ENCODE results near the gene GAD1. TPM values are rescaled to one million over a fixed set of nuclear protein-coding genes. Genes with fewer than 3 reads are reported as not detected.
A peak's percentile ranks its signal among the peaks of the same experiment; 100 is the strongest.

The GAD1 gene
- total RNA-seq, 1 donor from 2014 or later: not detected

- no peak for DNase-seq
- TF ChIP-seq, protein P1, sequence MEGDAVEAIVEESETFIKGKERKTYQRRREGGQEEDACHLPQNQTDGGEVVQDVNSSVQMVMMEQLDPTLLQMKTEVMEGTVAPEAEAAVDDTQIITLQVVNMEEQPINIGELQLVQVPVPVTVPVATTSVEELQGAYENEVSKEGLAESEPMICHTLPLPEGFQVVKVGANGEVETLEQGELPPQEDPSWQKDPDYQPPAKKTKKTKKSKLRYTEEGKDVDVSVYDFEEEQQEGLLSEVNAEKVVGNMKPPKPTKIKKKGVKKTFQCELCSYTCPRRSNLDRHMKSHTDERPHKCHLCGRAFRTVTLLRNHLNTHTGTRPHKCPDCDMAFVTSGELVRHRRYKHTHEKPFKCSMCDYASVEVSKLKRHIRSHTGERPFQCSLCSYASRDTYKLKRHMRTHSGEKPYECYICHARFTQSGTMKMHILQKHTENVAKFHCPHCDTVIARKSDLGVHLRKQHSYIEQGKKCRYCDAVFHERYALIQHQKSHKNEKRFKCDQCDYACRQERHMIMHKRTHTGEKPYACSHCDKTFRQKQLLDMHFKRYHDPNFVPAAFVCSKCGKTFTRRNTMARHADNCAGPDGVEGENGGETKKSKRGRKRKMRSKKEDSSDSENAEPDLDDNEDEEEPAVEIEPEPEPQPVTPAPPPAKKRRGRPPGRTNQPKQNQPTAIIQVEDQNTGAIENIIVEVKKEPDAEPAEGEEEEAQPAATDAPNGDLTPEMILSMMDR (IDR thresholded peaks at IDR 0.05; ENCODE audit: borderline replicate concordance): no peak
Observed at GRCh38 chr2:170823088-170823897, 6.6 kb downstream of the GAD1 start.

DNA sequence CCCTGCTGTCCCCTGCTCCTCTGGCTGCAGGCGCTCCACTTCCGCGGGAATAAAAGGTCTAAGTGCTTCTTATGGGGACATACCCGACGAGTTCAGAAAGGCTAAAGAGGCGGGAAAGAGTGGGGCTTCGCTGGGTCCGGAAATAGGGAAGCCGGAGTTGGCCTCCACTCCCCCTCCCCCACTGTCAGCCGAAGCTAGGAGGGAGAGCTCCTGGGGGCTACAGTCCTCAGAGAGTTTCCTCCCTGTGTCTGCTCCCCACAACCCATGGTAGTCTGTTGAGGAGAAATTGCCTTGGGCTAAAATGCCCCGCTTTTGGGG lies 7.2 kb downstream of the GAD1 start:
- Histone ChIP-seq H3K27ac (replicated peaks) (no peak overlapping the region), H3K36me3 (no peaks in the 10 kb centered on the region), H3K9me3 (replicated peaks) (no peaks in the 10 kb centered on the region), H3K4me3 (peak overlapping the region; percentile 64), H3K4me1 (peaks cover 45% of the 10 kb centered on the region), H3K27me3 (ENCODE audit: low read depth) (peaks cover 93% of the 10 kb centered on the region)
- intact Hi-C loops (cut with micrococcal nuclease): no loop called here
- TF ChIP-seq, protein P1 (IDR thresholded peaks at IDR 0.05; ENCODE audit: borderline replicate concordance): no peak
- DNase-seq: no peak

More at GRCh38 chr2:170823088-170823897, 6.6 kb downstream of the GAD1 start:
- intact Hi-C loops (cut with micrococcal nuclease): no loop called here
- H3K9me3 ChIP-seq (replicated peaks): no peaks in the 10 kb centered on the region
- no peak overlapping the region for H3K27ac ChIP-seq (replicated peaks)
- no peaks in the 10 kb centered on the region for H3K36me3 ChIP-seq
- H3K27me3 ChIP-seq (ENCODE audit: low read depth): peaks cover 96% of the 10 kb centered on the region
- H3K4me3 ChIP-seq: peak overlapping the region; percentile 64
- H3K4me1 ChIP-seq: peaks cover 50% of the 10 kb centered on the region

DNA sequence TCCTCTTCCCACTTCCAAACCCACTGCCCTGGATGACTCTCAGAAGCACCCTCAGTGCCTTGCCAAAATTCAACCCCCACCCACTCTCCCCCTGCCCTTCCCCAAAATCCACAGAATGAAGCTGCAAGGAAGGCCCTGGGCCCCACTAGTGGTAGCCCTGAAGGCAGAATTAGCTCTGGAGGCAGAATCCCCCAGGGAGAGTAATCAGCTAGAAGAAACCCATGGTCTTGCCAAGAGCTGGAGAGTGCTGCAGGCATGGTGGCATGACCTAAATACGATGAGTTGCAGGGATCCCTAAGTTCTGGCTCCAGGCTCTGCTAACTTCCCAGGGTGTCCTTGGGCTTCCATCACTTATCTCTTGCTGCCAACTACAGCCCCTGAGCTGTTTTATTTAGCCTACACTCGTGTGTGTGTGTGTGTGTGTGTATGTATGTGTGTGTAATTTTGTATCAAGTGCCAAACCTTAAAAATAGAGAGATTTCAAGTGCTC lies 7.9 kb downstream of the GAD1 start:
- DNase-seq: no peak
- intact Hi-C loops (cut with micrococcal nuclease): no loop called here
- Histone ChIP-seq H3K27me3 (ENCODE audit: low read depth) (peaks cover 93% of the 10 kb centered on the region), H3K27ac (replicated peaks) (no peak overlapping the region), H3K4me1 (peaks cover 45% of the 10 kb centered on the region), H3K9me3 (replicated peaks) (no peaks in the 10 kb centered on the region), H3K4me3 (no peak overlapping the region), H3K36me3 (no peaks in the 10 kb centered on the region)
- TF ChIP-seq, protein P1 (IDR thresholded peaks at IDR 0.05; ENCODE audit: borderline replicate concordance): no peak

GRCh38 chr2:170827841-170828532 lies 11.3 kb downstream of the GAD1 start:
- TF ChIP-seq, protein P1 (IDR thresholded peaks at IDR 0.05; ENCODE audit: borderline replicate concordance): no peak
- DNase-seq: no peak
- H3K36me3 ChIP-seq: no peaks in the 10 kb centered on the region

DNA sequence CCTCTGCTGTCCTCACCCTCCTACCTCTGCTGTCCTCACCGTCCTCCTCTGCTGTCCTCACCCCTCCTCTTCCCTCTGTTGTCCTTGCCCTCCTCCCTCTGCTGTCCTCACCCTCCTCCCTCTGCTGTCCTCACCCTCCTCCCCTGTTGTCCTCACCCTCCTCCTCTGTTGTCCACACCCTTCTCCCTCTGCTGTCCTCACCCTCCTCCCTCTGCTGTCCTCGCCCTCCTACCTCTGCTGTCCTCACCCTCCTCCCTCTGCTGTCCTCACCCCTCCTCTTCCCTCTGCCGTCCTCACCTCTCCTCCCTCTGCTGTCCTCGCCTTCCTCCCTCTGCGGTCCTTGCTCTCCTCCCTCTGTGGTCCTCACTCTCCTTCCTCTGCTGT lies 11.8 kb downstream of the GAD1 start:
- Histone ChIP-seq H3K4me3 (no peak overlapping the region), H3K36me3 (no peaks in the 10 kb centered on the region), H3K27me3 (ENCODE audit: low read depth) (peaks cover 74% of the 10 kb centered on the region), H3K9me3 (replicated peaks) (no peaks in the 10 kb centered on the region), H3K4me1 (peaks cover 5% of the 10 kb centered on the region), H3K27ac (replicated peaks) (no peak overlapping the region)
- TF ChIP-seq, protein P1 (IDR thresholded peaks at IDR 0.05; ENCODE audit: borderline replicate concordance): no peak
- intact Hi-C loops (cut with micrococcal nuclease): no loop called here
- no peak for DNase-seq

More at GRCh38 chr2:170827841-170828532, 11.3 kb downstream of the GAD1 start:
- H3K27ac ChIP-seq (replicated peaks): no peak overlapping the region
- H3K27me3 ChIP-seq (ENCODE audit: low read depth): peaks cover 78% of the 10 kb centered on the region
- no peaks in the 10 kb centered on the region for H3K9me3 ChIP-seq (replicated peaks)
- H3K4me1 ChIP-seq: peaks cover 10% of the 10 kb centered on the region
- intact Hi-C loops (cut with micrococcal nuclease): no loop called here
- H3K4me3 ChIP-seq: no peak overlapping the region

Measured in left ventricle myocardium inferior (tissue), 1 donor.